PC-3 (cell line): ENCODE measurements around the gene FZD4. TPM values are rescaled to one million over a fixed set of nuclear protein-coding genes. Genes with fewer than 3 reads are reported as not detected.
A peak's percentile ranks its signal among the peaks of the same experiment; 100 is the strongest.

Source experiments
- ATAC-seq: fragments of 200-7000 bp; cut with Tn5 transposase; 2 replicates; pipeline ENCODE4 v1.9.1; 2020; ENCODE audit warnings: mild to moderate bottlenecking, moderate library complexity
- BruUV-seq: library from RNA; stranded (reverse); fragments of 400-500 nt; replicated peaks from 2 replicates; lab custom pipeline; 2021; lab: Mats Ljungman, UMichigan
- CTCF ChIA-PET: fragments of 300-600 bp; sonication (Branson Sonifier 250); formaldehyde crosslinking; loops from one replicate; lab custom pipeline; 2022; ENCODE audit warnings: antibody characterized with exemption; lab: Charles Lee
- POLR2A ChIA-PET: fragments of 300-600 bp; sonication (Branson Sonifier 250); formaldehyde crosslinking; loops from one replicate; lab custom pipeline; 2022; ENCODE audit warnings: antibody characterized with exemption; ENCODE audit not compliant: unreplicated experiment; lab: Charles Lee
- DNase-seq: peaks from one replicate; pipeline ENCODE4 v3.0.0-alpha.2; 2015
- H2AFZ ChIP-seq: fragments of 300-600 bp; sonication (generic); 2 replicates; pipeline ENCODE4 v1.6.0; 2016; ENCODE audit warnings: antibody characterized with exemption, low read length
- H3F3A ChIP-seq: fragments of 300-600 bp; sonication (generic); one replicate; pipeline ENCODE4 v1.6.0; 2017; ENCODE audit warnings: antibody characterized with exemption, low read length, control low read depth, mild to moderate bottlenecking; ENCODE audit not compliant: unreplicated experiment
- H3K27ac ChIP-seq: fragments of 300-600 bp; sonication (generic); 2 replicates; pipeline ENCODE4 v1.5.1; 2016; ENCODE audit warnings: mild to moderate bottlenecking, low read length
- H3K27me3 ChIP-seq: fragments of 300-600 bp; sonication (generic); 2 replicates; pipeline ENCODE4 v1.6.1; 2016; ENCODE audit warnings: low read length, mixed read lengths
- H3K36me3 ChIP-seq: fragments of 300-600 bp; sonication (generic); 2 replicates; pipeline ENCODE4 v1.6.1; 2016; ENCODE audit warnings: low read depth, mixed run types, low read length, mixed read lengths
- H3K4me1 ChIP-seq: fragments of 300-600 bp; sonication (generic); 2 replicates; pipeline ENCODE4 v1.5.1; 2016; ENCODE audit warnings: low read length; ENCODE audit not compliant: insufficient read depth
- H3K4me2 ChIP-seq: fragments of 300-600 bp; sonication (generic); 2 replicates; pipeline ENCODE4 v1.6.0; 2016; ENCODE audit warnings: low read length
- H3K4me3 ChIP-seq: fragments of 300-600 bp; sonication (generic); 2 replicates; pipeline ENCODE4 v1.5.1; 2016; ENCODE audit warnings: mild to moderate bottlenecking, low read length, mixed read lengths
- H3K79me2 ChIP-seq: fragments of 300-600 bp; sonication (generic); 2 replicates; pipeline ENCODE4 v1.6.1; 2017; ENCODE audit warnings: low read length, mixed read lengths
- H3K9ac ChIP-seq: fragments of 300-600 bp; sonication (generic); 2 replicates; pipeline ENCODE4 v1.6.0; 2016; ENCODE audit warnings: mild to moderate bottlenecking, low read length
- H3K9me2 ChIP-seq: fragments of 300-600 bp; sonication (generic); replicated peaks from 2 replicates; pipeline ENCODE4 v1.6.1; 2016; ENCODE audit warnings: mixed run types, low read length, mixed read lengths
- H3K9me3 ChIP-seq: fragments of 300-600 bp; sonication (generic); 2 replicates; pipeline ENCODE4 v1.6.1; 2016; ENCODE audit warnings: low read length, mixed read lengths
- H4K20me1 ChIP-seq: fragments of 300-600 bp; sonication (generic); 2 replicates; pipeline ENCODE4 v1.6.1; 2016; ENCODE audit warnings: low read length, mixed read lengths
- CTCF ChIP-seq: fragments of 300-600 bp; sonication (generic); conservative IDR thresholded peaks from 2 replicates; pipeline ENCODE4 v1.5.1; 2017; ENCODE audit warnings: antibody characterized with exemption, low read depth, mild to moderate bottlenecking, low read length
- EZH2 ChIP-seq: fragments of 300-600 bp; sonication (generic); IDR thresholded peaks from one replicate; pipeline ENCODE4 v1.6.1; 2017; ENCODE audit warnings: antibody characterized with exemption, mild to moderate bottlenecking, low read length; ENCODE audit not compliant: unreplicated experiment
- EZH2phosphoT487 ChIP-seq: fragments of 300-600 bp; sonication (generic); IDR thresholded peaks from 2 replicates; pipeline ENCODE4 v1.6.1; 2018; ENCODE audit warnings: mild to moderate bottlenecking, antibody characterized with exemption, low read length, borderline replicate concordance
- intact Hi-C: fragments of 100-400 bp; cut with micrococcal nuclease; formaldehyde crosslinking; loops from 2 replicates; pipeline ENCODE4 v1.9.0; 2023
- total RNA-seq: library from RNA; depleted of rRNA; stranded (reverse); fragments of >200 nt; gene quantifications from 2 replicates; pipeline ENCODE4 v1.2.3, GENCODE V29; 2014

FZD4 gene
- total RNA-seq, 1 experiment from 2014 or later = 17.7 TPM

GRCh38 chr11:86999859-87000753 is 44.9 kb upstream of the FZD4 start:
- Histone ChIP-seq H4K20me1 (no peaks in the 10 kb centered on the region), H2AFZ (no peak overlapping the region), H3K9me3 (no peaks in the 10 kb centered on the region), H3K9ac (no peak overlapping the region), H3K27ac (peak overlapping the region; percentile 11), H3K79me2 (no peaks in the 10 kb centered on the region), H3K4me1 (peaks cover 19% of the 10 kb centered on the region), H3K9me2 (no peaks in the 10 kb centered on the region), H3K36me3 (no peaks in the 10 kb centered on the region), H3F3A (no peaks in the 10 kb centered on the region), H3K4me3 (no peak overlapping the region), H3K4me2 (peak overlapping the region; percentile 26), H3K27me3 (no peaks in the 10 kb centered on the region)
- ChIA-PET POLR2A (no interaction called here), CTCF (no interaction called here)
- DNase-seq (peak; percentile 81), ATAC-seq (peak; percentile 87)
- no TSS peak for BruUV-seq
- no peak for TF ChIP-seq EZH2
- TF ChIP-seq EZH2phosphoT487 = no peak
- no peak for TF ChIP-seq CTCF
- intact Hi-C loops = loop anchor here (5.0 kb wide), 1 partner anchor 97 kb away; no protein-coding TSS in a partner anchor

GRCh38 chr11:86999388-86999787 is 44.2 kb upstream of the FZD4 start:
- Histone ChIP-seq H3K4me1 (peaks cover 15% of the 10 kb centered on the region), H2AFZ (no peak overlapping the region), H3K9ac (no peak overlapping the region), H3K9me3 (no peaks in the 10 kb centered on the region), H3K9me2 (no peaks in the 10 kb centered on the region), H3K4me2 (no peak overlapping the region), H3K27ac (no peak overlapping the region), H3F3A (no peaks in the 10 kb centered on the region), H3K27me3 (no peaks in the 10 kb centered on the region), H3K4me3 (no peak overlapping the region), H3K79me2 (no peaks in the 10 kb centered on the region), H3K36me3 (no peaks in the 10 kb centered on the region), H4K20me1 (no peaks in the 10 kb centered on the region)
- ATAC-seq = no peak
- TF ChIP-seq EZH2phosphoT487 (no peak), EZH2 (no peak), CTCF (no peak)
- BruUV-seq = no TSS peak
- intact Hi-C loops = loop anchor here (5.0 kb wide), 1 partner anchor 98 kb away; no protein-coding TSS in a partner anchor
- DNase-seq = no peak
- CTCF ChIA-PET = no interaction called here
- POLR2A ChIA-PET = no interaction called here
